ENCODE data around the gene ATXN1.

ATXN1 gene

DNA sequence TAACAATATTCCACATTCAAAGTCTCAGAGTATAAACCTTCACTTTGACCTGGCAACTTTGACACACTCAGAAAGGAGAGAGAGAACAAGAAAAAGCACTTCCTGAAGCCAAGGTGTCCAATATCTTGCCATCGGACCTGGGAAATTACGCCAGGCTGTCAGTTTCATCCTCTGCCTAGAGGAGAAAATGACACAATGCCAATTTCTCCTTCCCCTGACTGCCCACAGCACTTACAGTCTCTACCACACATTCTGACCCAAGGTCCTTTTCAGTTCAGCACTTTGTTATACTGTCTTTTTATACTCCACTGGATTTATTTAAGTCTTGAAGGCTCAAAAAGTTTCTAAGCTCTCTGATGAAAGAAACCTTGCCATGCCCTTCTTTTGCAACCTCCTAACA lies 272.4 kb downstream of the ATXN1 start:
- no peak for DNase-seq

DNA sequence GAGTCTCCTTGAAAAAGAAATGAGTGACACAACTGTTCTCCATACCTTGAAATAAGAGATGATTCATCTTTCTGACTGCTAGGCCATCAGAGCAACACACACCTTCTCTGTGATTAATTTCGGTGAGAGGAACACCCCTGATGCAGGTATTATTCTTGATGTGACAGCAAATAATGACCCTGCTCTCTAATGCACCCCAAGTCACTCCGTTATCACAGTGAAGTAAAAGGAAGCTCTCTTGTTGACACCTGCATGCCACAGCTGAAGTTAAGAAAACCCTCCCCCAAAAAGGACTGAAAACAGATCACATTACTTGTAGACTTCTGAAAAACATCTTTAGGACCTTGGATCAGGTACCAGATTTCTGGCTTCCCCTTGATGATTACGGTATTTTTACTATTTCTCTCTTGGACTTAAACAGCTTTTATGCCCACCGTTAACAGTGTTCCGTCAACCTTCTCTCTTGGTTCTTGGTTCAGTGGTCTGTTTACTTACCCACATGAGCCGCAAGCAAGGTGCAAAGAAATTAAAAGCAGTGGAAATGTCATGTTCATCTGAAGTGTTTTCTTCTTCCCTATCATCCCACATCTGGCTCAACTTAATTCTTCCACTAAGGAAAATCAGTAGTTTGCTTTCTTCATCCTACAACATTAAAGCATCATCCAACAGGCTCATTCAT lies 273.1 kb downstream of the ATXN1 start:
- no peak for DNase-seq

- DNase-seq = no peak
Observed at GRCh38 chr6:16486661-16487060, 274.6 kb downstream of the ATXN1 start.

GRCh38 chr6:16483315-16483875 lies 277.9 kb downstream of the ATXN1 start:
- no peak for DNase-seq

GRCh38 chr6:16482702-16483314 lies 278.5 kb downstream of the ATXN1 start:
- no peak for DNase-seq

DNA sequence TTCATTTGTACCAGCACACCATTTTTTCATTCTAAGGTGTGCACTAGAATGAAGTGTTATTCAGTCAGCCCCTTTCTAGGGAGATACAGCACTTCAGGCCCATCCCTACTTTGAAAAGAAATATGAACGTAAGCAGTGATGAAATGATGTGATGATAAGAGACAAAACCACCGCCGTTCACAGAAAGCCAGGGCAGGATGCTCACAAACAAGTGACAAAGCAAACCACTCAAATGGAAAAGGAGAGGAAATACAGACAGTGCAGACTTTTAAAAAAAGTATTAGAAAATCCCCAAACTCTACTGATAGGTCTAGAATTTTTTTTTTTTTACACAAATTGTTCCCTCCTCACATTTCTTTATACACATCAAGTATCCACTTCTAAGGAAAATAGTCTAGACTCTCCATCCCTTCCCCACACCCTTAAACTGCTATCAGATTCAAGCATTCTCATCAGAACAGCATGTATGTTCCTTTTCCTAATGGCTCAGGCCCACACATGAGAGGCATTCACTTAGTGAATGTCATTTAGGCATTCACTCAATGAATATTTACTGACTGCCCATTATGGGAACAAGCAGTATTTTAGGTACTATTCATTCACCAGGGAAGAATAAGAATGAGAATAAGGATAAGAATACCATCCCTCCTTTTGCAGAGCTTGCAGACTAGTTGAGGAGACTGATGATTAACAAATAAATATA lies 279.4 kb downstream of the ATXN1 start:
- no peak for DNase-seq

DNA sequence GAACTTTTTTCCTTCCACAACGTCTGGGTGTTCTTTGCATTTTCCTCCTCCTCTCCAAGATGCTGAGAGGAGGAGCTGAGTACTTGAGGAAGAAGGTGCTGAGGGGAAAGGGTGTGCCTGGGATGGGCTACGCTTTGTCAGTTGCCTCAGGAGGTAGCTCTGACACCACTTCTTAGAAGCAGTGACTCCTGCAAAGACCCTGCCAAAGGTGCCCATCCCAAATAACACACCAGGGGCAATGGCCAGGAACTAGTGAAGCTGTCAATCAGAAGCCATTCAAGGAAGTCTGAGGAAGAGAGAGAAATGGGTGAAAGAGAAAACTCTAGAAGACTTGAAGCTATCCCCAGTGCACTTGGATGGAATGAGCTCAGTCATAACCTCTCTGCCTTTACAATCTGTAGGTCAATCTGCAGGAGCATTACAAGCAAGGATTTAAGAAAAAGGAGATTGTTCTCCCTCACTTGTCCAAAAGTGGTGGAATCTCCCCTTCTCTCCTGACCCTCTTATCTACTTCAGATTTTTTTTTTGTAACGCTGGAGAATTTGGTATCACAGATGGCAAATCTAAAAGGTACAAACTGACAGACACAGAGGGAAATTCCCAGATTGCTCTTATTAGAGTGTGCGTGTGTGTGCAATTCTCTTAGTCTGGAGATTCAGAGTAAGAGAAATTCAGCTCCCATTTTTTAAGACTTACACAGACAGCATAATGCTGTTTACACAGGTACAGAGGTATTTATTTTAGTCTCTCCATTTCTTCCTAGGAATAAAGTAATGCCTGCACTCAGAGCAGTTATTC lies 280.3 kb downstream of the ATXN1 start:
- DNase-seq = no peak

DNA sequence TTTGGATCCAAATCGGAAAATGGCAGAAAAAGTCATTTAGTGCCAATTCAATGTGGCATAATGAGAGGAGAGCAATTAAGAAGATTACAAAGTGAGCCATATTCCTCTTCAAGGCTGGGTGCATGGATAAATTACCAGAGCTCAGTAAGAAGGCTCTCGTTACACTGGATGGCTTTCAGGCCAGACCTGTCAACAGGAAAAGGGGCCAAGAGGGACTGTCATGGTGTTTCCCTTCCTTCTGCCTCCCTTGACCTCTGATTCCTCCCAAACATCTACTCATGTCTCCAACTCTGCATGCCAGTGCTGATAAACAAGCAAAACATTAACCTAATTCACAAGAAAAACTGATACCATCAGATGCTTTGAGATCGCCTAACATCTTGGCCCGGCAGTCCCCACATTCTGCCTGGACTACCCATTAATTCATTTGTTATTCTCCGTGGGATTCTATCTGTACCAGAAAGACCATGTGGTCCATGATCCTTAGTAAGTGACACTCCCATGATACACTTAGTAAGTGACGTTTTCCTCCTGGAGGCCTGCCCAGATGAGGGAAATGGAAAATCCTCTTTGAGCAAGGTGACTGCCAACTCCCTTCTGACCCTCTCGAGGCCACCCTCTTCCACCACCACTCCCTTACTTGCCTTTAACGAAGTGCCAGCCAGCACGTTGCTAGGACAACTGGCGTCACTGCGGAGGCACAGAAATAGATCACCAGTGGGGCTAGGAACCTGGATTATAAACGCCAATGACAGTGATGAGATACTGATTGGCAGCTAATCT lies 283.7 kb downstream of the ATXN1 start:
- DNase-seq = no peak

- no peak for DNase-seq
Observed at GRCh38 chr6:16476861-16477260, 284.4 kb downstream of the ATXN1 start.

DNA sequence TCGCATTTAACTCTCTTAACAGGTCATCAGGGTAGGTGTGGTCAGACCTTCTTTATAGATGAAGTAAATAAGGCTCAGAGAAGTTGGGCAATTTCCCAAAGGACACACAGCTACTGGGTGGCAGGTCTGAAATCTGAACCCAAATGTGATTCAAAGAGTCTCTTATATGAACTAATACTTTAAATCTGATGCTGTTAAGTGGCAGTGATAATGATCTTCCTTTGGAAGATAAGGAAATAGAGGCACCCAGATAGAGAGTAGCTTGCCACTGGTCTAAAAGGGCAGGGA lies 285.8 kb downstream of the ATXN1 start:
- no peak for DNase-seq

- no peak for DNase-seq
Observed at GRCh38 chr6:16474772-16475493, 286.3 kb downstream of the ATXN1 start.

GRCh38 chr6:16473908-16474771 lies 287.1 kb downstream of the ATXN1 start:
- no peak for DNase-seq

DNA sequence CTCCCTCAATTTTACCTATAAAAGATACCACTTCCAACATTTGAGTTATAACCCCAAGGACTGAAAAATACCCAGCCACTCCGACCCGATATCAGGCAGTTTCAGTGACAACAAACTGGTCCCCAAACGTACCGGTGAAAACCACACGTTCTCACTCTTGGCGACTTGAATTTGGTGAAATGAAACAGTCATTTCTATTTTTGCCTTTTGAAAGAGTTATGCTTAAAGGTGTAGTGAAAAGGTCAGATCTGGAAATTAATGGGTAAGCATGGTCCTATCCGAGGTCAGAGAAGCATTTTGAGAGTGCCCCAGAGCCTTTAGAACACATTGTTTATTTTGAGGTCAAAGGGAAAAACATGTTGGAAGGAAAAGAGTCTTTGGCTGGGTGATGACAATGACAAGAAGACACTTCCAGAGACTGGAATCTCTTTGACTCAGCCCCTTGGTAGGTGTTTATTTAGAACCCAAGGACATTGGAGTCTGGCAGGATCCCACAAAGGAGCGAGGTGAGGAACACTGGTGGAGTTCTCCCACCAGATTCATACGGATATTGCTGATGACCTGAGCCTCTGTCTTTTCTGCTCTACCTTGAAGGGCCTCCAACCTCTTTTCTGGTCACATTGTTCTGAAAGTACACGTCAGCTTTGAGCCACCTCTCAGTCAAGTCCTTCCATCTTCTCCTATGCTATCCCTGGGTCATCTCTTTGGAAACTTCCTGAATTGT lies 287.9 kb downstream of the ATXN1 start:
- DNase-seq = no peak

GRCh38 chr6:16472349-16473069 lies 288.8 kb downstream of the ATXN1 start:
- no peak for DNase-seq

- DNase-seq = no peak
Observed at GRCh38 chr6:16471910-16472297, 289.4 kb downstream of the ATXN1 start.

- DNase-seq = no peak
Observed at GRCh38 chr6:16471222-16471909, 289.9 kb downstream of the ATXN1 start.

DNA sequence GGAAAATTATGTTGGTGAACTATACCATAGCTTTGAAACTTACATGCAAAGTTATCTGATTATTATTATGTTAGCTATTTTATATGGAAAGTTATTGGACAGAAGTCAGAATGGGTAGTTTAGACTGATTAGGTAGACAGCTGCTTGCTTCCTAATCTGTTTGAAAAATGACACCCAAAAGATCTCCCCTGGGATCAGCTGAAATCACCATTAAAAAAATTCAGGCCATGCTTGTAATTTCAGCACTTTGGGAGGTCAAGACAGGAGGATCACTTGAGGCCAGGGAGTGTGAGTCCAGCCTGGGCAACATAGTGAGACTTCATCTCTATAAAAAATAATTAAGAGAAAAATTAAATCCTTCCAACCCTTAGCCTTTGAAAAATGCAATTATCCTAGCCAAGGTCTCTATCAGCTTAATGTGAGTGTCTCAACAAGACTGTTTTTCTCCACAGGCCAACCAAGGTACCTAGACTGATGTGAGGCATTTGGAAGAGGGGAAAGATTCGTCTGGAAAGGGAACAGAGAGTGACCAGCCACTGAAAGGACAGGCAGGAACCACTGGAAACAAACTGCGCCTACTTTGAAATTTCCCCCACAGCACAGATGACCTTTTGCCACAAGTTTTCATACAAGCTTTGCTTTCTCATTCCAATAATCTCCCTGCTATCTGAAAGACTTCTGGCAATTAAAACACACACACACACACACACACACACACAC lies 290.6 kb downstream of the ATXN1 start:
- DNase-seq = no peak

DNA sequence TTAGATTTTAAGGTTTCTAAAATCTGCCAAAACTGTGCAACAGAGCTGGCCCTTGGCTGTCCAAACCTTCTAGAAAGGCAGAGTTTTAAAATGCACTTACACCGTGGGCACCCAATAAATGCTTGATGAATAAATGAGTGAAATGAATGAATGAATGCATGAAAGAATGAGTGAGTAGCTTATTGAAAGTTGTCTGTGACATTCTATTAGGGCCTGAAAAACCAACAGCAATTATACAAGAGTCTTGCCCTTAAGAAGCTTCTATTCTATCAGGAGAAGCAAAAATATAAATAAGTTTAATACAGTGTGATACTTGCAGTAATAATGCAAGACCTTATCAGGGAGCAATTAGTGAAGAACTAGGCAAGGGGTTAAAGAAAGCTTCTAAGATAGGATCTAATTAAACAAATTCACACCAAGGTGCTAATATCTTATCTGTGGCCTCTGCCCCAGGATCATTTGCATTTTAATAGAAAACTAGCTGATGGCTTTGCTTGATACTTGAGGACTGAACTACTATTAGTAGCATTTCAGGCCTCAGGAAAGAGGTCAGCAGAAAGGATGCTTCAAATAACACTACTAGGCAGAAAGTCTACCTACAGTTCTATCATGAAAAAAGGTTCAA lies 292.2 kb downstream of the ATXN1 start:
- no peak for DNase-seq
